IPS DF 6.9 (cell line): ENCODE data around the gene KIF25.

Source experiments
- DNase-seq: peaks from one replicate; pipeline ENCODE4 v3.0.0-alpha.2; 2013; ENCODE audit warnings: low read depth, low spot score
- H3K27ac ChIP-seq: one replicate; pipeline ENCODE4 v1.5.1; 2013; ENCODE audit warnings: low read length, control low read depth
- H3K27me3 ChIP-seq: 2 replicates; pipeline ENCODE4 v1.6.1; 2013; ENCODE audit warnings: mild to moderate bottlenecking, low read length; ENCODE audit not compliant: control insufficient read depth, insufficient read depth
- H3K36me3 ChIP-seq: 2 replicates; pipeline ENCODE4 v1.6.1; 2013; ENCODE audit warnings: low read length; ENCODE audit not compliant: control insufficient read depth, insufficient read depth
- H3K4me1 ChIP-seq: 2 replicates; pipeline ENCODE4 v1.6.1; 2013; ENCODE audit warnings: low read length; ENCODE audit not compliant: control insufficient read depth, insufficient read depth
- H3K4me3 ChIP-seq: 2 replicates; pipeline ENCODE4 v1.5.1; 2013; ENCODE audit warnings: mild to moderate bottlenecking, low read length
- H3K9me3 ChIP-seq: 2 replicates; pipeline ENCODE4 v1.6.1; 2013; ENCODE audit warnings: low read length, inconsistent platforms; ENCODE audit not compliant: control insufficient read depth, insufficient read depth
- WGBS: extraction: QIAGEN DNeasy Blood & Tissue Kit; methylation state at CpG from one replicate; pipeline ENCODE4 v1.1.7; 2013; ENCODE audit warnings: mixed read lengths, missing lambda C conversion rate; ENCODE audit not compliant: insufficient read length, insufficient coverage; 5-methylcytosine and 5-hydroxymethylcytosine counted together

KIF25 gene

GRCh38 chr6:168005796-168006195, 8.3 kb downstream of the KIF25 start:
- no CpG with 5 or more reads among the region's 6 CpGs for WGBS
- no peak for DNase-seq
- H3K27ac ChIP-seq, result no peak overlapping the region

GRCh38 chr6:168007592-168008338, 10.3 kb downstream of the KIF25 start:
- Histone ChIP-seq H3K4me1 (no peaks in the 10 kb centered on the region), H3K27ac (no peak overlapping the region), H3K36me3 (peaks cover 3% of the 10 kb centered on the region; the same call in 1 of the 2 replicates), H3K4me3 (no peak overlapping the region), H3K27me3 (no peaks in the 10 kb centered on the region), H3K9me3 (no peaks in the 10 kb centered on the region)
- no peak for DNase-seq
- WGBS, result no CpG with 5 or more reads among the region's 3 CpGs

More at GRCh38 chr6:168005796-168006195, 8.3 kb downstream of the KIF25 start:
- H3K27me3 ChIP-seq, result no peaks in the 10 kb centered on the region
- H3K36me3 ChIP-seq, result peaks cover 3% of the 10 kb centered on the region; the same call in 1 of the 2 replicates
- no peak overlapping the region for H3K4me3 ChIP-seq
- no peaks in the 10 kb centered on the region for H3K4me1 ChIP-seq
- no peaks in the 10 kb centered on the region for H3K9me3 ChIP-seq

- Histone ChIP-seq H3K36me3 (peaks cover 3% of the 10 kb centered on the region; the same call in 1 of the 2 replicates), H3K9me3 (no peaks in the 10 kb centered on the region), H3K4me3 (no peak overlapping the region), H3K27me3 (no peaks in the 10 kb centered on the region), H3K4me1 (no peaks in the 10 kb centered on the region), H3K27ac (no peak overlapping the region)
- no peak for DNase-seq
- WGBS, result no CpG with 5 or more reads among the region's 3 CpGs
Observed at GRCh38 chr6:168009331-168009730, 11.9 kb downstream of the KIF25 start.

- Histone ChIP-seq H3K9me3 (no peaks in the 10 kb centered on the region), H3K27me3 (no peaks in the 10 kb centered on the region), H3K4me1 (no peaks in the 10 kb centered on the region), H3K36me3 (no peaks in the 10 kb centered on the region), H3K27ac (no peak overlapping the region), H3K4me3 (no peak overlapping the region)
- DNase-seq, result no peak
- no CpG with 5 or more reads among the region's 1 CpG for WGBS
Observed at GRCh38 chr6:168011291-168011690, 13.8 kb downstream of the KIF25 start.

GRCh38 chr6:168012431-168013249, 15.2 kb downstream of the KIF25 start:
- Histone ChIP-seq H3K9me3 (no peaks in the 10 kb centered on the region), H3K27ac (no peak overlapping the region), H3K4me1 (no peaks in the 10 kb centered on the region; the same call in 1 of the 2 replicates), H3K36me3 (no peaks in the 10 kb centered on the region), H3K4me3 (no peak overlapping the region), H3K27me3 (no peaks in the 10 kb centered on the region)
- no peak for DNase-seq
- no CpG with 5 or more reads among the region's 13 CpGs for WGBS

GRCh38 chr6:168013250-168013915, 15.9 kb downstream of the KIF25 start:
- no CpG with 5 or more reads among the region's 7 CpGs for WGBS
- Histone ChIP-seq H3K27ac (no peak overlapping the region), H3K4me1 (no peaks in the 10 kb centered on the region; the same call in 1 of the 2 replicates), H3K9me3 (no peaks in the 10 kb centered on the region), H3K4me3 (no peak overlapping the region), H3K36me3 (no peaks in the 10 kb centered on the region), H3K27me3 (no peaks in the 10 kb centered on the region)
- DNase-seq, result no peak

GRCh38 chr6:168014428-168014827, 17.0 kb downstream of the KIF25 start:
- Histone ChIP-seq H3K36me3 (no peaks in the 10 kb centered on the region), H3K27ac (no peak overlapping the region), H3K4me1 (no peaks in the 10 kb centered on the region; the same call in 1 of the 2 replicates), H3K4me3 (no peak overlapping the region), H3K9me3 (no peaks in the 10 kb centered on the region), H3K27me3 (no peaks in the 10 kb centered on the region)
- no peak for DNase-seq
- WGBS, result no CpG with 5 or more reads among the region's 6 CpGs

- no peak for DNase-seq
- Histone ChIP-seq H3K27me3 (no peaks in the 10 kb centered on the region), H3K36me3 (no peaks in the 10 kb centered on the region), H3K4me1 (no peaks in the 10 kb centered on the region; the same call in 1 of the 2 replicates), H3K27ac (no peak overlapping the region), H3K9me3 (no peaks in the 10 kb centered on the region), H3K4me3 (no peak overlapping the region)
- WGBS, result no CpG with 5 or more reads among the region's 4 CpGs
Observed at GRCh38 chr6:168015009-168015408, 17.5 kb downstream of the KIF25 start.

- no CpG with 5 or more reads among the region's 14 CpGs for WGBS
- H3K9me3 ChIP-seq, result no peaks in the 10 kb centered on the region
- no peak overlapping the region for H3K27ac ChIP-seq
- no peaks in the 10 kb centered on the region for H3K36me3 ChIP-seq
- H3K27me3 ChIP-seq, result no peaks in the 10 kb centered on the region
- no peak for DNase-seq
- H3K4me3 ChIP-seq, result no peak overlapping the region
- no peaks in the 10 kb centered on the region; the same call in 1 of the 2 replicates for H3K4me1 ChIP-seq
Observed at GRCh38 chr6:168015482-168016175, 18.2 kb downstream of the KIF25 start.

- no peaks in the 10 kb centered on the region for H3K9me3 ChIP-seq
- no peak overlapping the region for H3K27ac ChIP-seq
- H3K4me3 ChIP-seq, result no peak overlapping the region
- H3K36me3 ChIP-seq, result no peaks in the 10 kb centered on the region
- WGBS, result no CpG with 5 or more reads among the region's 18 CpGs
- H3K27me3 ChIP-seq, result no peaks in the 10 kb centered on the region
- H3K4me1 ChIP-seq, result no peaks in the 10 kb centered on the region; the same call in 1 of the 2 replicates
- no peak for DNase-seq
Observed at GRCh38 chr6:168016176-168016620, 18.7 kb downstream of the KIF25 start.
